Activated gamma-delta T cell treated with Interleukin-2 at 50 U/mL for 16 hours (primary cell): ENCODE results near the gene MINDY4B.

Source experiments
- DNase-seq: peaks from one replicate; pipeline ENCODE4 v3.0.0-alpha.2; 2020

MINDY4B gene

DNA sequence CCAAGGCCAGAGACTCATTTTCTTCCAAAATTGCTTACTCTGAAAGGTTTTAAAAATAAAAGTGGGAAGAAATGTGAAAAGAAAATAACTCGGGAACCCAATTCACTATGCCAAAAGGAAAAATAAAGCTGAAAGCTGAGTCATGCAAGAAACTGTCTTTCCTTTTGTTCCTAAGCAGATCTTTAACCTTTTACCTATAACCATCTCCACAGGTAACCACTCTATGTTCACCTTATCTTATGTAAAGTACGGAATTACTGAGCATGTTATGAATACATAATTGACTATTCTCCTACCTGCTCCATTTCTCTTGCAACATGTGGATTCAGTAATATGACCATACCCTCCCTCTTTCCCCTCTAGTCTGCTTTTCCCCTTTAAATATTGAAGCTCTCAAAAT, 62.0 kb downstream of the MINDY4B start:
- no peak for DNase-seq

DNA sequence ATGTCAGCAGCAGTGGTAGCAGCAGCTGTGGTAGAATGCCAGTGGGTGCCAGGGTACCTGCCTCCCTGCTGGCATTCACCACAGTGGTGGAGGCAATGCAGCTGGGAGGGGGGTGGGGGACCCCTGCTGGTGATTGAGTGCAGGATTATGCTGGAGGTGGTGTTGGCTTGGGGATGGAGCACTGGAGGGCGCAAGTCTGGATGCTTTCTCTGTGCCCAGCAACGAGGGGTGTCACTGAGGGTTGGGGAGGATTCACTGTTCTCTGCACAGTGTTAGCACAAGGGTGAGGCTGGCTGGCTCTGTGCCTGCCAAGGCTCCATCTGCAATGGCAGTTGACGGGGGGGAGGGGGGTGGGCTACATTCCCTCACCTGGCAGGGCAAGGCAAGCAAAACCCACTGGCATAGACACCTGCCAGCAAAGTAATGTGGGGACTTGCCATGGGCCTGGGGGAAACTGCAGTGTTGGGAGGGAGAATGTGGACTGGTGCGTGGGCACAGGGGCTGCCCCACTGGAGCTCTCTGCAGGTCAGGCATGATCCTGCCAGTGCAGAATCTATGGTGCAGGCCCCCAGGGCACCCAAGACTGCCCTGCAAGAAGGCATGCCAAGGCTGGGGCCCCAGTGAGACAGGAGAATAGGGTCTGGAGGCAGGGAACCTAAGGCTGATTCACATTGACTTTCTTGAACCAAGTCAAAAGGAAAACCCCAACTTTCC, 64.3 kb downstream of the MINDY4B start:
- no peak for DNase-seq

DNA sequence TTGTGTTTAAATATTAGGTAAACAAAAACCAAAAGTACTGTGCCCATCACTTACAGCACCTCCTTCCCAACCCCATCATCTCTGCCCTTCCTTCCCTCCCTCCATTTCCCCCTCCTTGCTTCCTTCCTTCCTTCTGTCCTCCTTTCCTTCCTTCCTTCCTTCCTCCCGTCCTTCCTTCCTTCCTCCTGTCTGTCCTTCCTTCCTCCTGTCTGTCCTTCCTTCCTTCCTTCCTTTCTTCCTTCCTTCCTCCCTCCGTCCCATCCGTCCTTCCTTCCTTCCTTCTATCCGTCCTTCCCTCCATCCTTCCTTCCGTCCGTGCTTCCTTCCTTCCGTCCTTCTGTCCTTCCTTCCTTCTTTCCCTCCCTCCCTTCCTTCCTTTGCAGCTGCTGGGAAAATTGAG, 74.5 kb downstream of the MINDY4B start:
- no peak for DNase-seq

GRCh38 chr3:150830094-150830681, 75.1 kb downstream of the MINDY4B start:
- DNase-seq, result no peak

DNA sequence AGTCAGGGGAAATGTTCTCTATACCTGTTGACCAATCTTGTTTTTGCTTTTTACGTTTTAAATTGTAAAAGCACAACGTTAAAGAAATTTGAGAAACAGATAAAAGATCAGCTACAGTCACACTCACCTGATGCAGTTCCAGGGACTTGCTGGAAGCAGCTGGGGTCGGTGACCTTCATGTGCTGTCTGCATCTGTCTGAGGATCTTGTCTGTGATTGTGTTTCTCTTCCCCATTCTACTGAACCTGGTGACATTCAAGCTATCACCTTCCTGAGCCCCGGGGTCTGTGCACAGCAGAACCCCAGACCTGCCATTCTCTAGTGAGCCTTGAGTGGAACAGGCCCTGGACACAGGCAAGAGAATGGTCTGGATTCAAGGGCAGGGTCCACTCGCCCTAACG, 75.8 kb downstream of the MINDY4B start:
- no peak for DNase-seq

DNA sequence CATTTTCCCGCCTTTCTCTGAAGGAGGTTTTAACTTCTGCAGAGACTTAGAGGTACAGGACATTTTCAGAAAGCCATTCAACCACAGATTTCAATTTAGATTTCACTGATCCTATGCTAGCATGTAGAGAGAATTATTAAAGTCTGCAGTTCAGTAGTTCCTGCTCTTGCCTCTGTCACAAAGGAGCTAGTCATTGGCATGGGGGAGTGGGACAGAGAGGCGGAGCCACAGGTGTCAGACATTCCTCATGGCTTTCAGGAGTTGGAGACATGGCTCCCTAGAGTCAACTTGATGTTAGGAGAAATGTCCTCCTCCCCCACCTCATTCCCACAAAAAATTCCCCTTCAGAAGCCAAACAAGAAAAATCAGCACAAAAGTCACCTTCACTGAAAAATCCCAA, 76.2 kb downstream of the MINDY4B start:
- DNase-seq, result no peak

DNA sequence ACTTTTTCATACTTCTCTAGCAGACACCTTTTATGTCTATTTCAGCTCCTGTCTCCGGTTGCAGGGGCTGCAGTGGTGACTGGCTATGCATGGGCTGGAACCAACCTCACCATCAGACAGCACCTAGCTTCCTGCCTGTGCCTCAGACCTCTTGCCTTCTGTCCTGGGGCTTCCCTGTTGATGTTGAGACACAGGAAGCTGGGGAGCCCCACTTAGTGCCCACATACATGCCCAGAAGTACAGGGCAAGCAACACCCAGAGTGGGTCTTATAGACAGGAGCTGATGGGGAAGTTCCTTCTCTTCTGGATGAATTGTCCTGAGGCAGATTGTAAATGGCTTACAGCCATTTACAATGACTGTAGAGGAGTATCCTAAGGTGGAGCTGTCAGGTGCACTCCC, 77.0 kb downstream of the MINDY4B start:
- DNase-seq, result no peak

DNA sequence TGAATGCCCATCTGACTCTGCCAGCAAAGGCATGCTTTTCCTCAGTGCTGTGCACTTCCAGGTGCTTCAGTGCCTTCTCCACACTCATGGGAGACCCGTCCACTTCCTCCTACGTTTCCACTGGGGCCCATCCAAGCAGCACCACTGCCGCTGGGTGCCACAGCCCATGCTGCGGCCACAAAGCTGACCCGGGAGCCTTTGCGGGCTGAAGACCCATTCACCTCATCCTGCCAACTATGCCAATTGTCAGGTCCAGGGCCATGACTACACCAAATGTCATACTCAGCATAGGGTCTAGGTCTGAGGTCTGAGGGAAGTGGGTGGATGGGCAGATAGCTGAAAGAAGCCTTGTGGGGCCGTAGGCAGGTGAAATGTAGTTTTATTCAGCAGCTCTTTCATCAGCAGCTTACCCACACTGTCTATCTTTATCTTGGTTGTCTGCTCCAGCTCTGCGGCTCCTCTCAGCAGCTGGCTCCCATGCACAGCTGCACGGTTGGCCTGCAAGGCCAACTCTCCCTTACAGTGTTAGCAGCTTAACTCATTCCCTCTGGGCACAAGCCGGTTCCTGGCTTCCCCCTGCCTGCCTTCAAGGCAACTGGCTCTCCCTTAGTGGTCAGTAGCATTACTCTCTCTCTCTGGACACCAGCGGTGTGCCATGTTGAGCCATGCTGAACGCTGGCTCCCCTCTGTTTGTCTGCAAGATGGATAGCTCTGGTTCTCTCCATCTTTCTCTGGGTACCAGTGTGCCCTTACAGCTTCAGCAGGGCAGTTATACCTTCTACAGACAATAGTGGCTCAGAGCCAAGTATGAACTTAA, 78.6 kb downstream of the MINDY4B start:
- DNase-seq, result no peak

- no peak for DNase-seq
These were observed 79.3 kb downstream of the MINDY4B start for GRCh38 chr3:150825916-150826377.

GRCh38 chr3:150825192-150825915, 79.9 kb downstream of the MINDY4B start:
- no peak for DNase-seq

DNA sequence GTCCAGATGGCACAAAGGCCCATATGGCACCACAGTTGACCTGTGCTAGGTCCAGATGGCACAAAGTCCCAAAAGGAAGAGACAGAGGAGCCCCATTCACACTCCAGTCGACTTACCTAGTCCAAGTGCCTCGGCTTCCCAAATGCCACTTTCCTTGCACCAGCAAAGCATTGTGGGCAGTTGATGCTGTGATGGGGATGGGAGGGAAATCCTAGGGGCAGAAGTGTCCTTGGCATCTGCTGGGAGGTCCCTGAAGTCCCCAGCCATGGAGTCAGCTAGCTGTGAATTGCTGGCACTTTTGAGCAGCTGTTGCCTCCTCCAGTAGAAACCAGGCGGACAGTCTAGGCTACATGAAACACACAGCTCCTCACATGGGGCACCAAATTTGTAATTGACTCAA, 82.0 kb downstream of the MINDY4B start:
- no peak for DNase-seq

- no peak for DNase-seq
These were observed 82.6 kb downstream of the MINDY4B start for GRCh38 chr3:150822636-150823035.
